22Rv1 (cell line): ENCODE measurements around the gene SCYL2.

Experiments used
- CTCF ChIP-seq: fragments of 450-650 bp; IDR thresholded peaks from 2 replicates; pipeline ENCODE4 v1.5.1; 2017; ENCODE audit warnings: mild to moderate bottlenecking
- ZFX ChIP-seq: fragments of 450-650 bp; IDR thresholded peaks from 2 replicates; pipeline ENCODE4 v1.6.1; 2017; ENCODE audit warnings: antibody characterized with exemption, borderline replicate concordance

- no peak for TF ChIP-seq CTCF
- TF ChIP-seq ZFX = no peak
These were observed 35.1 kb downstream of the SCYL2 start for GRCh38 chr12:100302081-100302480.
